ENCODE results near the gene ZNF618.

Gene ZNF618

GRCh38 chr9:113876151-113876992, at the start of gene ZNF618:
Gene ZNF618, plus strand, starts transcription at chr9:113876309. Its CDS starts 72 bp downstream, at chr9:113876381.
- Histone ChIP-seq H3K4me2 (peak within 1 kb of the TSS; percentile 87), H3K36me3 (peaks cover 10% of the 10 kb centered on the region; the same call in 1 of the 2 replicates), H4K20me1 (peaks cover 11% of the 10 kb centered on the region; the same call in 1 of the 2 replicates), H3K4me1 (peaks cover 84% of the 10 kb centered on the region), H3K27ac (peak within 1 kb of the TSS; percentile 95), H3K27me3 (no peaks in the 10 kb centered on the region), H3K9ac (peak within 1 kb of the TSS; percentile 96), H3K4me3 (peak within 1 kb of the TSS; percentile 83), H3K9me3 (no peaks in the 10 kb centered on the region)
- no peak for TF ChIP-seq Cebpa-rat (IDR thresholded peaks at IDR 0.05)

- Histone ChIP-seq H3K27ac (no peak overlapping the region), H3K36me3 (no peaks in the 10 kb centered on the region), H3K27me3 (no peaks in the 10 kb centered on the region), H3K9ac (no peak overlapping the region), H3K9me3 (peaks cover 37% of the 10 kb centered on the region), H3K4me1 (peaks cover 9% of the 10 kb centered on the region; the same call in 1 of the 2 replicates), H3K4me2 (peak overlapping the region; percentile 29; the same call in 1 of the 2 replicates), H4K20me1 (no peaks in the 10 kb centered on the region), H3K4me3 (no peak overlapping the region)
- TF ChIP-seq Cebpa-rat (IDR thresholded peaks at IDR 0.05) = no peak
Observed at GRCh38 chr9:113828221-113828620, 47.9 kb upstream of the ZNF618 start.

GRCh38 chr9:113837334-113837733, 38.8 kb upstream of the ZNF618 start:
- no peak overlapping the region for H3K4me3 ChIP-seq

GRCh38 chr9:113842086-113842485, 34.0 kb upstream of the ZNF618 start:
- TF ChIP-seq Cebpa-rat (IDR thresholded peaks at IDR 0.05) = no peak
- H3K9ac ChIP-seq = no peak overlapping the region
- no peaks in the 10 kb centered on the region for H4K20me1 ChIP-seq
- H3K27ac ChIP-seq = no peak overlapping the region
- no peaks in the 10 kb centered on the region for H3K36me3 ChIP-seq
- no peaks in the 10 kb centered on the region for H3K27me3 ChIP-seq
- H3K4me3 ChIP-seq = no peak overlapping the region
- peaks cover 6% of the 10 kb centered on the region for H3K4me1 ChIP-seq
- H3K4me2 ChIP-seq = no peak overlapping the region
- H3K9me3 ChIP-seq = peaks cover 19% of the 10 kb centered on the region

More at GRCh38 chr9:113837334-113837733, 38.8 kb upstream of the ZNF618 start:
- Histone ChIP-seq H3K4me1 (peaks cover 6% of the 10 kb centered on the region), H3K27ac (no peak overlapping the region), H3K9ac (no peak overlapping the region), H3K27me3 (no peaks in the 10 kb centered on the region), H3K9me3 (peaks cover 18% of the 10 kb centered on the region), H3K36me3 (no peaks in the 10 kb centered on the region), H3K4me2 (no peak overlapping the region), H4K20me1 (no peaks in the 10 kb centered on the region)
- TF ChIP-seq Cebpa-rat (IDR thresholded peaks at IDR 0.05) = no peak

GRCh38 chr9:113844466-113844865, 31.6 kb upstream of the ZNF618 start:
- Histone ChIP-seq H3K36me3 (no peaks in the 10 kb centered on the region), H3K4me2 (no peak overlapping the region)
- no peak for TF ChIP-seq Cebpa-rat (IDR thresholded peaks at IDR 0.05)

GRCh38 chr9:113851359-113851758, 24.8 kb upstream of the ZNF618 start:
- H3K4me2 ChIP-seq = no peak overlapping the region
- H3K9ac ChIP-seq = no peak overlapping the region
- H3K9me3 ChIP-seq = peaks cover 30% of the 10 kb centered on the region
- no peaks in the 10 kb centered on the region for H4K20me1 ChIP-seq
- no peaks in the 10 kb centered on the region for H3K4me1 ChIP-seq
- 0 out of 2 replicates have a peak, but pooled peaks cover 9% of the 10 kb centered on the region for H3K36me3 ChIP-seq
- no peak overlapping the region for H3K27ac ChIP-seq
- H3K4me3 ChIP-seq = 0 out of 2 replicates have a peak overlapping the region, but pooled peaks have one; percentile 11
- no peaks in the 10 kb centered on the region for H3K27me3 ChIP-seq
- no peak for TF ChIP-seq Cebpa-rat (IDR thresholded peaks at IDR 0.05)

More at GRCh38 chr9:113844466-113844865, 31.6 kb upstream of the ZNF618 start:
- Histone ChIP-seq H3K4me3 (no peak overlapping the region), H3K9ac (no peak overlapping the region), H3K27ac (no peak overlapping the region), H4K20me1 (no peaks in the 10 kb centered on the region), H3K9me3 (peaks cover 19% of the 10 kb centered on the region), H3K4me1 (peaks cover 6% of the 10 kb centered on the region), H3K27me3 (no peaks in the 10 kb centered on the region)

- 0 out of 2 replicates have a peak, but pooled peaks cover 9% of the 10 kb centered on the region for H3K36me3 ChIP-seq
- H3K9ac ChIP-seq = no peak overlapping the region
- peaks cover 29% of the 10 kb centered on the region for H3K9me3 ChIP-seq
- no peak overlapping the region for H3K4me2 ChIP-seq
- no peaks in the 10 kb centered on the region for H4K20me1 ChIP-seq
- no peak overlapping the region for H3K4me3 ChIP-seq
- no peak overlapping the region for H3K27ac ChIP-seq
- TF ChIP-seq Cebpa-rat (IDR thresholded peaks at IDR 0.05) = no peak
- no peaks in the 10 kb centered on the region for H3K27me3 ChIP-seq
- no peaks in the 10 kb centered on the region for H3K4me1 ChIP-seq
Observed at GRCh38 chr9:113851873-113852272, 24.2 kb upstream of the ZNF618 start.

- TF ChIP-seq Cebpa-rat (IDR thresholded peaks at IDR 0.05) = no peak
- no peak overlapping the region for H3K4me2 ChIP-seq
- H3K27ac ChIP-seq = no peak overlapping the region
- H3K27me3 ChIP-seq = no peaks in the 10 kb centered on the region
- H3K4me1 ChIP-seq = no peaks in the 10 kb centered on the region
- H3K9ac ChIP-seq = no peak overlapping the region
- no peak overlapping the region for H3K4me3 ChIP-seq
- H3K36me3 ChIP-seq = 0 out of 2 replicates have a peak, but pooled peaks cover 9% of the 10 kb centered on the region
- H3K9me3 ChIP-seq = peaks cover 29% of the 10 kb centered on the region
- H4K20me1 ChIP-seq = no peaks in the 10 kb centered on the region
Observed at GRCh38 chr9:113853333-113853732, 22.8 kb upstream of the ZNF618 start.

GRCh38 chr9:113854310-113854709, 21.8 kb upstream of the ZNF618 start:
- Histone ChIP-seq H3K27ac (no peak overlapping the region), H4K20me1 (no peaks in the 10 kb centered on the region), H3K4me1 (no peaks in the 10 kb centered on the region), H3K4me3 (no peak overlapping the region), H3K9me3 (peaks cover 29% of the 10 kb centered on the region), H3K36me3 (0 out of 2 replicates have a peak, but pooled peaks cover 9% of the 10 kb centered on the region), H3K4me2 (no peak overlapping the region), H3K27me3 (no peaks in the 10 kb centered on the region), H3K9ac (no peak overlapping the region)
- TF ChIP-seq Cebpa-rat (IDR thresholded peaks at IDR 0.05) = no peak

- H3K4me3 ChIP-seq = no peak overlapping the region
- H3K4me1 ChIP-seq = no peaks in the 10 kb centered on the region
- no peaks in the 10 kb centered on the region for H4K20me1 ChIP-seq
- H3K4me2 ChIP-seq = no peak overlapping the region
- no peaks in the 10 kb centered on the region for H3K27me3 ChIP-seq
- H3K27ac ChIP-seq = no peak overlapping the region
- TF ChIP-seq Cebpa-rat (IDR thresholded peaks at IDR 0.05) = no peak
- H3K9ac ChIP-seq = no peak overlapping the region
- H3K9me3 ChIP-seq = peaks cover 5% of the 10 kb centered on the region
- no peaks in the 10 kb centered on the region for H3K36me3 ChIP-seq
Observed at GRCh38 chr9:113857875-113858274, 18.2 kb upstream of the ZNF618 start.

Measured in BLaER1 (cell line).